ENCODE measurements around the gene PDCD1LG2.

DNA sequence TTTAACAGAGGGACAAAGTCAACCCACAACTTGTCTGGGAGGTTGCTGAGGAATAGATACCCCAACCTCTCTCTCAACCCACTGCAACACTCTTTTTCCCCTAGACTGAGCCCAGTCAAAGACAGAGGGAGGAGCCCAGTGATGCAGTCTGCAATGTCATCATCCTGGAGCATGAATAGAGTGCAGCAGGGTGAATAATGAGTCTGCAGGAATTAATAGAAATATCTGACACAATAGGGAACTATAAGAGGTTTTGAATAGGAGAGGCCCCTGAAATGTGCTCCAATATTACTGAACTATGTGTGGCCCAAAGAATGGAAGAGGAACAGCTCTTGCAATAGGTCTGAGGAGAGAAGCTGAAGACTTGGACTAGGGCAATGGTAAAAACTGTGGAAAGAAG, 59.1 kb downstream of the PDCD1LG2 start:
- TF ChIP-seq, protein P1, sequence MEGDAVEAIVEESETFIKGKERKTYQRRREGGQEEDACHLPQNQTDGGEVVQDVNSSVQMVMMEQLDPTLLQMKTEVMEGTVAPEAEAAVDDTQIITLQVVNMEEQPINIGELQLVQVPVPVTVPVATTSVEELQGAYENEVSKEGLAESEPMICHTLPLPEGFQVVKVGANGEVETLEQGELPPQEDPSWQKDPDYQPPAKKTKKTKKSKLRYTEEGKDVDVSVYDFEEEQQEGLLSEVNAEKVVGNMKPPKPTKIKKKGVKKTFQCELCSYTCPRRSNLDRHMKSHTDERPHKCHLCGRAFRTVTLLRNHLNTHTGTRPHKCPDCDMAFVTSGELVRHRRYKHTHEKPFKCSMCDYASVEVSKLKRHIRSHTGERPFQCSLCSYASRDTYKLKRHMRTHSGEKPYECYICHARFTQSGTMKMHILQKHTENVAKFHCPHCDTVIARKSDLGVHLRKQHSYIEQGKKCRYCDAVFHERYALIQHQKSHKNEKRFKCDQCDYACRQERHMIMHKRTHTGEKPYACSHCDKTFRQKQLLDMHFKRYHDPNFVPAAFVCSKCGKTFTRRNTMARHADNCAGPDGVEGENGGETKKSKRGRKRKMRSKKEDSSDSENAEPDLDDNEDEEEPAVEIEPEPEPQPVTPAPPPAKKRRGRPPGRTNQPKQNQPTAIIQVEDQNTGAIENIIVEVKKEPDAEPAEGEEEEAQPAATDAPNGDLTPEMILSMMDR (conservative IDR thresholded peaks at IDR 0.05; ENCODE audit: low read depth, low read length): no peak
- TF ChIP-seq EZH2 (IDR thresholded peaks at IDR 0.05; ENCODE audit: borderline replicate concordance, low read depth, low read length, poor library complexity, severe bottlenecking): no peak
